Measurements from ENCODE around the gene GRIK2.

The GRIK2 gene

DNA sequence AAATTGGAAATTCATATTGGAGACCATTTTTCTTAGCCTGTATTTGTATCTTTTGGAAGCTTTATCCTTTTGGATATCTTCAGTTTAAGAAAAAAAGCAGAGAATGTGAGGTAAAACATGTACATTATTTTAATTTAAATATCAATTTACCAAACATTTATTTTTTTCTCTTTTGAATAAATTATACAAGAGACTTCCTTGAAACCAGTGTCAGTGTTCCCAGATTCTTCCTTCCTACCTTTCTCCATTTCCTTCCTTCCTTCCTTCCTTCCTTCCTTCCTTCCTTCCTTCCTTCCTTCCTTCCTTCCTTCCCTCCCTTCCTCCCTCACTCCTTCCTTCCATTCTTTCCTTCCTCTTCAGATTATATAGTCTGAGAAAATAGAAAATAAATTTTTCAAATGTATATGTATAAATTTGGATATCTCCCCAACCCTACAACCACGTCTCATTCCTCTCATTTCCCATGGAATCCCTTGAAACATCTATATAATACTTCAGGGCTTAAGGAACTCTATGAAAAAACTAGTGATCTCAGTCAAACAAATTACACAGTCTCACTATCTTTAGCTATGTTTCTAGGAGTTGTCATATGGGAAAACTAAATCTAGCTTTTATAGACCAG, 528.4 kb downstream of the GRIK2 start:
- no peak for DNase-seq

DNA sequence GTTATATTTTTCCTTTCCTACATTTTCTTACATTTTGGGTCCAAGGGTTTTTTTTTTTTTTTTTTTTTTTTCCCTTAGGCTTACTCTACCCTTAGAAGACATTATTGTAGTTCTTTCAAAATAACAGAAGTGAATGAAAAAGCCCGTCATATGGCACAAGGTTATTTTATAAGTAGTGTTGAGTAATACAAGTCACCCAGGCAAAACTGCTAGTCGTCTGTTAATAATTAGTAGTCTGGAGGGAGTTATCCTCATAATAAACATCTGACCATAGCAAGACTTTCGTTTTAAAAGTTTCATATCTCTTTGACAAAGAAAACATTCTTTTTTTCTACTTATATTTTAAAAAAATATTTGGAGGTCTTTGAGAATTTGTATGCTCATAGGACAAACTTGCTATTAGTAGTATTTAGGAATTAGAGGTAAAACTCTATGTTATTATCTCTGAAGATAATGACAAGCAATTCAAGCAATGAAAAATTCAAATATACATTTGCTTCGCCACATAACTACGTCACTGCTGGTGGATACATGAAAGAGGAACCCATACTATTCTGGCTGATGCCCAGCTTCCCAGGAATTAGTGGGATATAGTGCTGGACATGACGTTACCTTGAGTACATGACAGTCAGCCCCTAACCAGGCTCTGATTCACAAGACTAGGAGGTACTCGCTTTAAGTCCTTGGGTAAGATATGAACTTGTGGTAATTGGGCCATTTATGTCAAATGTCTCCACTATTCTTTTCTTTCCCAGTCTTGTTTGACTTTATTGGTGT, 532.8 kb downstream of the GRIK2 start:
- no peak for DNase-seq

DNA sequence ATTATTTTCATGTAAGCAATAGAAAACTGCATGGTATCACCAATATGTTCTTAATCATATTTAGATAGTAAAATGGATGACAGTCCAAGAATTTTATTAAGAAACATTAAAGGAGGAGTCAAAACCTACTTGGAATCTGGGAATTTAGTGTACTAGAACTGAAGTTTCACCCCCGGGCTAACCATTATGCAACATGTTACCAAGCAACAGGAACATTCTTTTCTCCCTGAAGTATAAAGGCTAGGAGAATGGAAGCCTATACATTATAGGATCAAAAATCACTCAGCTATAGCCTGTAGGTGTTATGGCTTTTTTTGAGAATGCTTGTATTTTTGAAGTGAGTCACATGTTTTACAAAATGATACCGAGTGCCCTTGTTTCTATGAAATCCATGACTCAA, 538.3 kb downstream of the GRIK2 start:
- no peak for DNase-seq

DNA sequence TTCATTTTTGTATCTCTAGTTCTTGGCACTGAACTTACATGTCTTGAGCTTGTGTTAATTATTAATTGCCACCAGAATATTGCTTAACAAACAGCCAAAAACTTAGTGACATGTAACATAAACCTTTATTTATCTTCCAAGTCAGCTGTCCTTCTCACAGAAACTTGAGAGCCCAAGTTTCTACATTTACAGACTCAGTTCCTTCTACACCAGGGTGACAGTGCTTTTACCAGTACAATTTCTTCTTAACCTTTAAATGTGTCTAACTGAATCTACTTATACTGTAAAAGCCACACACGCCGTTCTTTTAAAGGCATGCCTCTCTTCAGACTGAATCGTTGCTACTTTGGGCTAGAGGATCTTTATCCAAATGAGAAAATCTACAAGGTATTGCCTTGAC, 539.2 kb downstream of the GRIK2 start:
- no peak for DNase-seq

DNA sequence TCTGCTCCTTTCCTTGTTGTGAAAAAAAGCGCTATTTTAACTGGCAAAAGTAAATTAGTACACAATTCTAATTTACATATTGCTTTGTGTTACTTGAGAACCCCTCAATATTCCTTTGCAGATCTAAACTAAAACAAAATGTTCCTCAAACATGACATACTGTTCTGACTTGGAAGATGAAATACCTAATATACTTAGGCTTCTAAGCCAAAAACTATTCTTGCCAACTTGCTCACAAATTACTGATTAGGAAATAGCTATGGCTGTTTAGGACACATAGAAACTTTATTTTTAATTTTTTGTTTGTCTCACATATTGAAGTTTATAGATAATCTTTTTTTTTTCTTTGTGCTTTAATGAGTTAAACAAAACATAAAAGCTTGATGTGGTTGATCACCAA, 542.2 kb downstream of the GRIK2 start:
- DNase-seq, result no peak

DNA sequence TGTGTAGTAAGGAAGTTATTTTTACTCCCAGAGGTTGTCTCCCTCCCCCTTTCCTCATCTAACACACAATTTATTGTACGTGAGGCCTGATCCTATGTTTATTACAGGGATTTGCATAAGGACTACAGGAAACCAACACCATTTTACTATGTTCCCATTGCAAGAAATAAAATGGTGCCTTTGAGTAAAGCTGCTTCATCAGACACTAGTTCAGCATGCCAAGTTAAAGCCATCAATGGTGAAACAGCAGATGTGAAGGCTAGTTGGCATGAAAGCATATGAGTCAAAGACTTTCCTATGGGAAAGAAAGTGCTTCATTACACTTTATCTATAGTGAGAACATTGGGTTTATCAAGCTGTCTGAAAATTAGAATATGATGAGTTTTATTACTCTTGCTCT, 543.0 kb downstream of the GRIK2 start:
- no peak for DNase-seq

DNA sequence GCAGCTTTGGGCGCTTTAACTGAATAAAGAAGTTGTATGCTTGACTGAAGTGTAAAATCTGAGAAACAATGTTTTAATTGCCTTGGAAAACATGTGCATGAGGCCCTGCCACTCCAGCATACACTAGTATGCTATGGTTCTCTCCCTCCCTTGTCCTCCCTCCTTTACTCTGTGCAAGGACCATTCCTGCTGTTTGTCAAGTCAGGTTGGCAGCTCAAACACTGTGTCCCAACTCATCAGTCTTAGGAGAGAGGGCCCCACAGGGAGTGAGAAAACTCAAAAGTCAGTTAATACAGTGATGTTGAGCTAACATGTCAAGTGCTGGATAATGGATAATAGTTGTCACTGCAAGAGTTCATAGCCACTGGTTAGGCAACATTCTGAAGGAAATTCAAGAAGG, 543.6 kb downstream of the GRIK2 start:
- no peak for DNase-seq

DNA sequence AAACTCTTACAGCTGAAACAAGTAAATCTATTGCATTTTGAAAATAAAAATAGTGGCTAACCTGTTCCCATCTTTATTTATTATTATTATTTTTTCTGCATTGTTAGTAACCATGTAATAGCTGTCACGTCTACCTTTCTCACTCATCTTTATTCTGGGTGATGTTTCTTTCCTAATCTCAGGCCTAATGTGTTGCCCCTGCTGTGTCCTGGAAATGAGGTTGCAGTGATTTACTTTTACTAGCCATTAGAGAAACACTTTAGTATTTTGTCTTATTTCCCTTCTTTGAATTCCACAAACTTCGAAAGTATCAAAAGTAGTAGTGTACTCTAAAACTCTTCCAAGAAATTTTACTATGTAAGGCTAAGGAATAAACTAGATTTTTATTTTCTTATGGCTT, 546.9 kb downstream of the GRIK2 start:
- no peak for DNase-seq

DNA sequence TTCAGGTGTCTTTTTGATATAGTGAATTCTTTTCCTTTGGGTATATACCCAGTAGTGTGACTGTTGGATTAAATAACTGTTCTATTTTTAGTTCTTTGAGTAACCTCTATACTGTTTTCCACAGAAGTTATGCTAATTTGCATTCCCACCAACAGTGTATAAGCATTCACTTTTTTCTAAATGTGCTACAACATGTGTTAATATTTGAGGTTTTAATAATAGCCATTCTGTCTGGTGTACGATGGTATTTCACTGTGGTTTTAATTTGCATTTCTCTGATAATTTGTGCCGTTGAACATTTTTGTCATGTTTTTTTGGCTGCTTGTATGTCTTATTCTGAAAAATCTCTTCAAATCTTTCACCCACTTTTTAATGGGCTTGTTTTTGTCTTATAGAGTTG, 563.5 kb downstream of the GRIK2 start:
- DNase-seq, result no peak

DNA sequence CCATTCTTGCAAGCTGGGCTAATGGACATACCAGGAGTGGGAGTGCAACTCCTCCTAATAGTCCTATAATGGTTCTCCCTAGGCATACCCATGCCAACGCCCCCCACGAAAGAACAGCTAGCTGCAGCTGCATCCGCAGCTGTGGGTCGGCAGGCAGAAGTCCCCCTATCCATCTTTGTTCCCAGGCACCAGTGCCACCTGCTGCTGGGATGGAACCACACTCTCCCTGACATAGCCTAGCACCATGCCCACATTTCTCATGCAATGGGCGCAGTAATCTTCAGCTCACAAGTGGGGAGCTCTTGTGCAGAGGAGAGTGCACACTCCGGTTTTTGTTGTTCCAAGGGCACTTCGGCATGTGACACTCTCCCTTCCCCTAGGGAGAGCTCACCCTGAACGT, 567.8 kb downstream of the GRIK2 start:
- DNase-seq, result no peak

DNA sequence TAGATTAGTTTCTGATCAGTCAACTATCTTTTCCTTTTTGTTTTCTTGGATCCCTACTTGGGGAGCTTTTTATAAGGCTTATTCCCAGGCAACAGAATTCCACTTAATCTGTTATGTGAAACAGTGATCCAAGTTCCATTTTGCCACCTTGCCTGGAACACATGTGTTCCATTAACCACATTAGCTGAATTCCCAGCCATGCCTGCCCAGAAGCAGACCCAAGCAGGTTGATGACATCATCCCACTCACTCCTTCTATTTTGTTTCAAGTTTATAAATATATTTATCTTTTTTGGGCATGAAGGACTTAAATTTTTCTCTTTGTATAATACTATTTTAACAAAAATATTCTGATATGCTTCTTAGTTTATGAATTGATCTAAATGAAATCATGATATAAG, 587.4 kb downstream of the GRIK2 start:
- DNase-seq, result no peak

DNA sequence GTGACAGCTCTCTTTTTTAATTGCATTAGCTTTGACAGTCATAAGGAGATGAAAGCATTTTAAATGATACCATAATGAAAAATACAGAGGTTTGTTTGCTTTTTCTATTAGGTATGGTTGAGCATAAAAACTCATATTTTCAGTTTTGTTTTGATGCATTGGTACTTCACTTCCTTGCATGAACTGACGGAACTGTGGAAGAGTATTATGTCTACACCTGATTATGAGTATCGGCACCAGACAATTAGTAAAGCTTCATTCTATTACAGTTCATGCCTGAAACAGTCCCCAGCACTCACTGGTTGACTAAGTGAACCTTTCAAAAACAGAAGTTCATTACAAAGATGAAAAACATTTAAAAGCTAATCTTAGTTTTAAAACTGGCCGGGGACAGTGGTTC, 593.0 kb downstream of the GRIK2 start:
- no peak for DNase-seq

DNA sequence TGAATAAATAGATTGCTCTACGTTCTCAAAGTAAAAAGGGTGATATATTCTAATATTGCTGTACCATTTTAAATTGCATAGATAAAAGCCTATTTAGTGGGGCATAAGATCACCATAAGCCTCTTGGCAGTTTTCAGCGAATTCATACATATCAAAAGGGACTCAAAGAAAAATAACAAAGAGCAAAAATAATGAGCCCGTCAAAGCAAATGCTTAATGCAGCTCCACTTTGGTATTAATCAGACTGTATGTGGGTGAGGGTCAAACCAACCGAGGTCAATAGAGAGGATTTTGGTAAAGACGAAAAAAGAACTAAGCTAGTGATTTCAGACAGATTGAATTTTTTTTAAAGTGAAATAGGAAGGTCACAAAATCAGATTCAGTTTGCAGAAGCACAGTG, 598.8 kb downstream of the GRIK2 start:
- no peak for DNase-seq

DNA sequence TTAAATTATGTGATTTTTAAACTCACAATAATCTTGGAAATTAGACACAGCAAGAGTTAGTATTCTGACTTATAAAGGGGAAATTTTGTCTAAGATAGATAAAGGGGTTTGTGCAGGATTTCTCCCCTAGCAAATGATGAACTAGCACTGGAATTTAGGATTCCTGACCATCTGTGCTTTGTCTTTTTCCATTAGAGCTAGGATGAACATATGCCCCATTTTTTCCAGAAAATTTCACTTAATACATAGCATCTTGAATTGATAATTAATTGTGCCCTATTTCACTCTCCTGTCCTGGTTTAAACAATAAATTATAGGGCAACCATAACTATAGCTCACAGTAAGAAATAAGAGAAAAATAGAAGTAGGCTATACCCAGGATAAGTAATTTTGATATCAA, 601.0 kb downstream of the GRIK2 start:
- no peak for DNase-seq

DNA sequence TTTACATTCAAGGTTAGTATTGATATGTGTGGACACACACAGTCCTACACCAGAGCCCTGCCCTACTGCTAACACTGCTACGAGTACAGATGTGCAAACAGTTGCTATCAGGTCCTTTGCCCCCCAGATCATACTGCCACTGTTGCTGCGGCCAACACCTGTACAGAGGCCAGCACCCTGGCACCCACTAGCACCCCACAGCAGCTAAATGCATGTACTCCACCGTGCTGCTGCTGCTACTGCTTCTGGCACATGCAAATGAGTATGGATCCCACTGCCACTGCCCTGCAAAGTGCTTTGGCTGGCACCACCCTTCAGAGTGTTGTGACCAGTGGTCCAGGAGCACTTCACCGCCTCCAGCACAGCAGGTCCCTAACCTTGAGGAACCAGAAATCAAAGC, 621.9 kb downstream of the GRIK2 start:
- no peak for DNase-seq

DNA sequence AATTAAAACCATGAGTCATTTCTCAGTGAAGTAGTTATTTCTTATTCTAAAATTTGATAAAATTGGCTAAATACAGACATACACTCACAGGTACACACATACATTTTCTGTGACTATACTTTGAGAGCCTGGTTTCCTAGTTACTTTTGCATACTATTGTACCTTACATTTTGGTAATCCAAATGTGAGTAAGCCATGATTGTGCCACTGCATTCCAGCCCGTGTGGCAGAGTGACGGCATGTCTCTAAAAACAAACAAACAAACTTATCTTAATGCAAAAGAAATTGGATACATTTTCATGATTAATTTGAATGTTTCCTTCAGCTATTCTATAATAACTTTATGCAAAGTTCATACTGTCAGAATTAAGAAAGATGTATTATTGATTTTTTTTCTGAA, 628.8 kb downstream of the GRIK2 start:
- no peak for DNase-seq

DNA sequence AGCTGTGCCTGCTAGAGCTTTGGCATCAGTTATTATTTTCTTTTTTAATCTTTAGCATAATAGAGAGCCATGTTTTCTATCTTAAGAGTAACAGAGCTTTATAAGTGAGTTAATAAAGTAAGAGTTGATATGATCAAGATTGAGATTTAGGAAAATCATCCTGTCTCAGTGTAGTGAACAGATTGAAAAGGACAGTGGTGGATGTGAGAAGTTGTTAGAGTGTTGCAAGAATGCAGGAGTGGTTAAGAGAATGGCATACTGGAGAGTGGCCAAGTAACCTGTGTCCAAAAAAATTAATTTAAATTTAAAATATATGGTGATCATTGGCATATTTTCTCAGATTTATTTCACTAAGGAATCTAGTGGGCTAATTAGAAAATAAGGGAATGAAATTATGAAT, 629.3 kb downstream of the GRIK2 start:
- no peak for DNase-seq

DNA sequence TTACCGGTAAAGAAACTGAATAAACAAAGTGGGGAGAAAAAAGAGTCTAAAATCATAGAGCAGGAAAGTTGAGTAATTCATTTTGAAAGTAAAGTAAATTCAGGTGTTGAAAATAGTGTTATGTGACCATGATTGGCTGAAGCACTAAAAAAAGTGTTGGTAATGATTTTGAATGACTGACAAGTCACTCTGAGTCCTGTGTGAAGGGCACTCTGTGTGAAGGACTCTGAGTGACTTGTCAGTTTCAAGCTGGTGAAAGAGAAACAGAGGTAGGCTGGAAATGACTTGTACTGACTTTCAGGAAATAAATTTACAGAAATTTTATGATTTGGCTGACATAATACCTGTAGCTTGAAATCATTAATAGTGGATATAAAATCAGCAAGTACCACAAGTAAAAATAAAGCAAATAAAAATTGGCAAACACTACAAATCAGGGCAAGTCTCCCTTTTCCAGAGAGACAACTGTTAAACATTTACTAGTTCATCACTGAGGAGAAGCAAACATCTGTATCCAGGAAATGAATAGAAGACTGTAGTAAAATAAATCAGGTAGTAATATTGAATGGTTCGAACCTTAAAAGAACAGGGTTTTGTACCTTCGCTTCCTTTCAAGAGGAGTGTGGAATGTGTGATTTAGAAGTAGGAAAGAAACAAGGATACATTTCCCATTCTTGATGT, 630.6 kb downstream of the GRIK2 start:
- no peak for DNase-seq

DNA sequence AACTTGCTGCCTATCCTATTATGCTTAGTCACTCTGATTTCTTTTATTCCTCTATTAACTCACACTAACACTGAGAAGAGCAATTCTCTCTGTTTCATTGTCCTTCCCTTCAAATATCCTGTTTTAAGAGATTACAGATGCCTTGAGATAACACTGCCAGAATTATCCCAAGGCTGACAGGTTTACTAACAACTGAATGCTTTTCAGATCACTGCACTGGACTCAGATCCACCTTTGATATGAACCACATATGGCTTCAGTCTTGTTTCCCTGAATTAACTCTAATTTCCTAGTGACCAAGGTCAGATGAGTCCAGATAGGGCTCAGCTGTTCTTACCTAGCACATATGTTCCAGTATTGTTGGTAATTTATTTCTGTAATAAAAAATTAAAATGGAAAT, 633.1 kb downstream of the GRIK2 start:
- no peak for DNase-seq

DNA sequence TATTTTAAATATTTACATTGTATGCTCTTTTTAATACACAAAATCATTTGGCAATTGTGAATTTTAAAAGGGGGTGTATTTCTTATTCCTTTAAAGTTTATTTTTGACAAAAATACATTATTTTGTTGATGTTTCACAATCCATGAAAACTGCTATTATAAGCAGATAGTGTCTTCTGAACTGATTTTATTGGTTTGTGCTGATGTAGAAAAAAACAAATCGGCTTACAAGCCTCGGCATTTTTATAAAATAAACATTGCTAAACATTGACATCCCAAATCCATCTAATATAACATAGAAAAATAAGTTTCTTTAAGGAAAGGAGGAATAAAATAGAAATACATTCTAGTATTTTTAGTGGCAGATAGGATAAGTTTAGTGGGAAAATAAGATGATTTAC, 634.7 kb downstream of the GRIK2 start:
- no peak for DNase-seq

DNA sequence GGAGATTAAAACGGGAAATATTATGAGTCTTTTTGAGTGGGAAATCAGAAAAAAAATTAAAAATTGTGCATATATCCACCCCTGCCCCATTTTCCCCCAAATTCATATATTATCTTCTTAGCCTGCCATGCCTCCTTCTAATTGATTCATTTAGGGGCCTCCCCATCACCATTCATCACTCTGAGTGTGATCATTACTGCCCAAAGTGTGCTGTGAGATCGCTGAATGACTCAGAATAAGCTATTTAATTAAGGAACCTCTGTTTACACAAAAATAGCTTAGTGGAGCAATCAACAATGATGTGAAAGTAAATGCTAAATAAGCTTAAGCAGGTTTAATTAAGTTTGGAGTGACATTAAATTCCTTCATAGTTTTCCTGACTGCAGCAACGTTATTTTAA, 645.5 kb downstream of the GRIK2 start:
- no peak for DNase-seq

DNA sequence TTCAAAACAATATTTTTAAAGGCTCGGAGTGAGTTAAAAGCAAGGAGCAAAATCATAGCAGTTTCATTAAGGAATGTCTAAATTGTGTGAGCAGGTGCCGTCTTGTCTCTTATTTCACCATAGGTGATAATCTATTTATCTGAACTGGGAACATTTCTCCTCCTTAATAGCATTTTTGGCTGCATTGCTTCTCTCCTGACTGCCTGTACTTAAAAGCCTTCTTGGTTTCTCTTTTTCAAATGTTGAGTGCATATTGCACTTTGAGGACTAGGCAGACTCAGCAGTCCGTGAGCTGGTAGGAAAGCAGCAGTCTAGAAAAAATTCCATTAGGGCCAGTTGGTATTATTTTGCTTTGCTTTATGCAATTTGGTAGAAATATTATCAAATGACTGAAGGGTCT, 645.9 kb downstream of the GRIK2 start:
- DNase-seq, result no peak

DNA sequence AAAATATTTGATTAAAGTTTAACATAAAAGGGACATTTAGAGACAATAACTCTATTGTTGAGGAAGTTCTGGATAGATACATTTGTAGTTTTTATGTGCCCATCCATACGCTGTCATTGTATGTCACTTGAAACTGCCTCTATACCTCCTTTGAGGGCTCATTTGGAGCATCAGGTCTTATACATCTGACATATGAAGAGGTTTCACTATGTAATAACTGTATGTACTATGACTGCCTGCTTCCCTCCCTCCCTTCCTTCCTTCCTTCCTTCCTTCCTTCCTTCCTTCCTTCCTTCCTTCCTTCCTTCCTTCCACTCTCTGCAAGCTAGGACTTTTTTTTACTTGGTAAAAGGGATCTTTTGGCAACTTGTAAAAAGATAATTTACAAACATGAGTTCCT, 657.5 kb downstream of the GRIK2 start:
- DNase-seq, result no peak

DNA sequence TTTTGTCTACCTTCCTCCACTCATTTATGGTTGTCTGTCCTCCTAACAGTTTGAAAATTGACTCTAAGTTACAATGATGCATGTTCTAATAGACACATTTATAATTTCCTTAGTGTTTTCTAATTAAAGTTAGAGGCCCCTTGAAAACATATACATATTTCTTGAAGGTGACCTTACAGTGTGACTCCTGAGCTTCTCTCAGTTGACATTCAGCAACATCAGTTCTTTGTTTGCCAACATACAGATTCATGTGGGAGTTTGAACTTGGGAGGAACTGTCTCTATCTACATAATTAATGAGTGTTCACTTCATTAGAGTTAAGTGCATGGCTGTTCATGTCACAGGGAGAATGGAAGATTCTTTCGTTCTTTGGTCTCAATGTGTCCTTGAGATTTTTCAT, 658.2 kb downstream of the GRIK2 start:
- no peak for DNase-seq

DNA sequence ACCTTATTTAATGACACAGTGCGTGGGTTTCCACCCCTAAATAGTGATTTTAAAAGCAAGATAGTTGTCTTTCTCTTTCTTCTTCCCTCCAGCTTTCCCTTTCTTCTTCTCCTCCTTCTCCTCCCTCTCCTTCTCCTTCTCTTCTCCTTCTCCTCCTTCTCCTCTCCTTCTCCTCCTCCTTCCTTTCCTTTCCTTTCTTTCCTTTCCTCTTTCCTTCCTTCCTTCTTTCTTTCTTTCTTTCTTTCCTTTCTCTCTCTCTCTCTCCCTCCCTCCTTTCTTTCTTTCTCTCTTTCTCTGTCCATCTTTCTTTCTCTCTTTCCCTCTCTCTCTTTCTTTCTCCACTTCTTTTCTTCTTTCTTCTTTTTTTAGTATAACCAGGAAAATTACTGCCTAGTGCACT, 670.6 kb downstream of the GRIK2 start:
- no peak for DNase-seq
